HepG2 (cell line): ENCODE data around the gene MYL2. TPM values are rescaled to one million over a fixed set of nuclear protein-coding genes. Genes with fewer than 3 reads are reported as not detected.

ENCODE experiments used
- ATAC-seq: fragments of 200-7000 bp; cut with Tn5 transposase; 3 replicates; pipeline ENCODE4 v1.9.1; 2020; ENCODE audit warnings: mild to moderate bottlenecking, moderate library complexity
- BruUV-seq: library from RNA; stranded (reverse); fragments of 400-500 nt; replicated peaks from 2 replicates; lab custom pipeline; 2021; lab: Mats Ljungman, UMichigan
- CTCF ChIA-PET: fragments of 300-600 bp; formaldehyde crosslinking; extraction: SDS; loops from one replicate; lab custom pipeline; 2021; ENCODE audit warnings: low total read pairs, inconsistent platforms, low intra/inter-chr PET ratio; lab: Yijun Ruan, JAX
- POLR2A ChIA-PET: fragments of 350-600 bp; sonication (Branson Sonifier 250); formaldehyde crosslinking; loops from one replicate; lab custom pipeline; 2020; ENCODE audit warnings: antibody characterized with exemption, inconsistent platforms; lab: Yijun Ruan, JAX
- DNase-seq: peaks from one replicate; pipeline ENCODE4 v3.0.0-alpha.2; 2015; ENCODE audit warnings: low spot score
- FAIRE-seq: peaks from 3 replicates; lab custom pipeline; 2011; peaks lifted over from hg19 to GRCh38; lab: Jason Lieb, UNC
- H2AFZ ChIP-seq: one replicate; pipeline ENCODE4 v1.6.1; 2011; ENCODE audit warnings: low read length, inconsistent platforms
- H3K27ac ChIP-seq: fragments of 300-600 bp; 3 replicates; pipeline ENCODE4 v1.8.0; 2011; ENCODE audit warnings: mixed run types, mild to moderate bottlenecking, mixed read lengths, low read length, inconsistent platforms; ENCODE audit not compliant: insufficient read depth; ENCODE audit errors: extremely low read length
- H3K27me3 ChIP-seq, 2 experiments: fragments of 200-600 bp in 1 of 2; 2 replicates in 1 of 2; 3 replicates in 1 of 2; pipeline versions ENCODE4 v1.6.0 to v1.8.0; 2011; ENCODE audit warnings: low read length in 2 of 2, mild to moderate bottlenecking in 2 of 2, moderate library complexity in 2 of 2, inconsistent platforms in 1 of 2; ENCODE audit not compliant: insufficient read depth in 2 of 2, control insufficient read depth in 1 of 2
- H3K36me3 ChIP-seq, 2 experiments: fragments of 200-600 bp in 1 of 2; replicated peaks in 1 of 2; 2 replicates in 1 of 2; 3 replicates in 1 of 2; pipeline versions ENCODE4 v1.5.1 to v1.8.0; 2011; ENCODE audit warnings: low read length in 2 of 2, inconsistent platforms in 1 of 2; ENCODE audit not compliant: insufficient read depth in 2 of 2, control insufficient read depth in 1 of 2
- H3K4me1 ChIP-seq: 2 replicates; pipeline ENCODE4 v1.5.1; 2012; ENCODE audit warnings: low read length, inconsistent platforms; ENCODE audit not compliant: insufficient read depth
- H3K4me2 ChIP-seq: 2 replicates; pipeline ENCODE4 v1.6.0; 2011; ENCODE audit warnings: low read depth, low read length, inconsistent platforms
- H3K4me3 ChIP-seq, 3 experiments: fragments of 200-600 bp in 1 of 3; sonication (generic), shearing (Covaris generic) in 1 of 3; replicated peaks in 1 of 3; 2 replicates each; pipeline ENCODE4 v1.5.1; 2011 to 2016; ENCODE audit warnings: low read length in 3 of 3, inconsistent platforms in 2 of 3, low read depth in 2 of 3, mild to moderate bottlenecking in 2 of 3, control low read depth in 1 of 3, mixed read lengths in 1 of 3; ENCODE audit not compliant: insufficient read depth in 1 of 3
- H3K79me2 ChIP-seq: one replicate; pipeline ENCODE4 v1.6.1; 2011; ENCODE audit warnings: low read length, inconsistent platforms; ENCODE audit not compliant: insufficient read depth
- H3K9ac ChIP-seq: 2 replicates; pipeline ENCODE4 v1.6.0; 2011; ENCODE audit warnings: mild to moderate bottlenecking, low read depth, low read length, inconsistent platforms; ENCODE audit not compliant: insufficient read depth
- H3K9me3 ChIP-seq: 2 replicates; pipeline ENCODE4 v1.5.1; 2012; ENCODE audit warnings: mild to moderate bottlenecking, low read length
- H4K20me1 ChIP-seq: 2 replicates; pipeline ENCODE4 v1.6.0; 2011; ENCODE audit warnings: inconsistent platforms, mild to moderate bottlenecking, low read length, moderate library complexity; ENCODE audit not compliant: insufficient read depth
- HMGA1 ChIP-seq: sonication (generic); formaldehyde crosslinking; conservative IDR thresholded peaks from 2 replicates; pipeline ENCODE4 v1.4.0; 2020; ENCODE audit warnings: missing genetic modification reagents
- KIAA2018 ChIP-seq: sonication (generic); formaldehyde crosslinking; IDR thresholded peaks from 2 replicates; pipeline ENCODE4 v1.5.0; 2020; ENCODE audit warnings: mild to moderate bottlenecking, missing genetic modification reagents, borderline replicate concordance
- MED13 ChIP-seq: sonication (generic); formaldehyde crosslinking; IDR thresholded peaks from 2 replicates; pipeline ENCODE4 v1.5.0; 2020; ENCODE audit warnings: missing genetic modification reagents
- RFX5 ChIP-seq: IDR thresholded peaks from 2 replicates; pipeline ENCODE4 v1.6.1; 2011; ENCODE audit warnings: low read depth, low read length, improper control_type of control experiment
- SALL2 ChIP-seq: sonication (generic); formaldehyde crosslinking; IDR thresholded peaks from 2 replicates; pipeline ENCODE4 v1.8.1; 2023; ENCODE audit warnings: mild to moderate bottlenecking, missing genetic modification reagents, inconsistent platforms
- TGIF2 ChIP-seq: IDR thresholded peaks from 2 replicates; pipeline ENCODE4 v1.6.1; 2016; ENCODE audit warnings: control low read depth, missing compliant biosample characterization
- ZMYM4 ChIP-seq: sonication (generic); formaldehyde crosslinking; IDR thresholded peaks from 2 replicates; pipeline ENCODE4 v1.8.1; 2023; ENCODE audit warnings: mild to moderate bottlenecking, missing genetic modification reagents
- ZNF136 ChIP-seq: sonication (generic); formaldehyde crosslinking; IDR thresholded peaks from 2 replicates; pipeline ENCODE4 v1.8.1; 2022; ENCODE audit warnings: low read depth, mild to moderate bottlenecking, moderate library complexity, missing genetic modification reagents
- ZNF280B ChIP-seq: sonication (generic); formaldehyde crosslinking; IDR thresholded peaks from 2 replicates; pipeline ENCODE4 v1.5.0; 2020; ENCODE audit warnings: missing genetic modification reagents, mild to moderate bottlenecking, borderline replicate concordance
- ZNF543 ChIP-seq: sonication (generic); formaldehyde crosslinking; IDR thresholded peaks from 2 replicates; pipeline ENCODE4 v1.4.0; 2020; ENCODE audit warnings: mild to moderate bottlenecking, missing genetic modification reagents
- ZNF839 ChIP-seq: sonication (generic); formaldehyde crosslinking; IDR thresholded peaks from 2 replicates; pipeline ENCODE4 v1.4.0; 2020; ENCODE audit warnings: missing genetic modification reagents, mild to moderate bottlenecking, borderline replicate concordance
- ZNF850 ChIP-seq: sonication (generic); formaldehyde crosslinking; conservative IDR thresholded peaks from 2 replicates; pipeline ENCODE4 v1.9.0; 2021; ENCODE audit warnings: mild to moderate bottlenecking, missing genetic modification reagents
- WGBS: methylation state at CpG from one replicate; pipeline ENCODE4 v1.1.6; 2017; ENCODE audit warnings: low lambda C conversion rate; 5-methylcytosine and 5-hydroxymethylcytosine counted together
- in situ Hi-C: cut with HindIII; loops from 2 replicates; pipeline ENCODE4 v1.10.0; 2017; ENCODE audit warnings: low pct_unique_long_range_greater_than_20kb; ENCODE audit not compliant: extremely low pct_ligation_motif_present
- intact Hi-C: fragments of 100-400 bp; cut with micrococcal nuclease; formaldehyde crosslinking; loops from one replicate; pipeline ENCODE4 v1.10.0; 2022; ENCODE audit not compliant: unreplicated experiment
- polyA plus RNA-seq, 8 experiments: library from polyadenylated mRNA; depleted of rRNA in 3 of 8; stranded (reverse) in 7 of 8; unstranded in 1 of 8; fragments of >200 nt; fragmentation: Illumina TruSeq in 4 of 8; extraction: Trizol in 4 of 8; gene quantifications; 2 replicates each; pipeline versions ENCODE4 v1.2.1 to v1.2.3, GENCODE V29; 2011 to 2016; ENCODE audit warnings: low read depth in 4 of 8, missing spikeins in 1 of 8, mixed read lengths in 1 of 8; ENCODE audit not compliant: insufficient read depth in 1 of 8
- total RNA-seq, 5 experiments: library from RNA; depleted of rRNA; stranded (reverse); fragments of >200 nt; fragmentation: Illumina TruSeq; extraction: Trizol; gene quantifications; 2 replicates each; pipeline ENCODE4 v1.2.3, GENCODE V29; 2016; ENCODE audit warnings: low read depth in 1 of 5
- TF ChIP-seq, protein P1 (sequence below): sonication (generic); formaldehyde crosslinking; IDR thresholded peaks from 2 replicates; pipeline ENCODE4 v1.4.0; 2020; ENCODE audit warnings: missing genetic modification reagents, borderline replicate concordance

Gene MYL2
- total and polyA plus RNA-seq, 2 of the 13 experiments (the other 11 are each of a cell fraction or from before 2014, with no cell fraction given): not detected

GRCh38 chr12:110872100-110872499 lies 48.3 kb downstream of the MYL2 start (continued):
- TF ChIP-seq MED13 (CRISPR knock-in tag): no peak

- 8% methylated on average over 5 of the region's 5 CpGs for WGBS
- DNase-seq (no peak), FAIRE-seq (no peak), ATAC-seq (no peak)
- Histone ChIP-seq H3K36me3 (no peaks in the 10 kb centered on the region), H3K27ac (no peak overlapping the region), H3K4me1 (peaks cover 5% of the 10 kb centered on the region; the same call in 1 of the 2 replicates), H3K27me3 (peaks cover 0 to 7% of the 10 kb centered on the region in 2 experiments; a peak in 3 of 5 replicates), H4K20me1 (no peaks in the 10 kb centered on the region), H3K9ac (no peak overlapping the region), H2AFZ (no peak overlapping the region), H3K79me2 (no peaks in the 10 kb centered on the region), H3K4me2 (no peak overlapping the region), H3K4me3 (no peak overlapping the region), H3K9me3 (no peaks in the 10 kb centered on the region)
- ChIA-PET POLR2A (no interaction called here), CTCF (no interaction called here)
- in situ Hi-C loops (no loop called here), intact Hi-C loops (no loop called here)
- BruUV-seq: no TSS peak
- no peak for TF ChIP-seq HMGA1 (CRISPR knock-in tag)
- TF ChIP-seq ZNF543 (CRISPR knock-in tag): no peak
- TF ChIP-seq SALL2 (CRISPR knock-in tag): no peak
- no peak for TF ChIP-seq TGIF2 (CRISPR knock-in tag)
- TF ChIP-seq RFX5: no peak
- no peak for TF ChIP-seq ZMYM4 (CRISPR knock-in tag)
- TF ChIP-seq ZNF280B (CRISPR knock-in tag): no peak
- TF ChIP-seq ZNF136 (CRISPR knock-in tag): no peak
- TF ChIP-seq ZNF839 (CRISPR knock-in tag): no peak
- TF ChIP-seq KIAA2018: no peak
- TF ChIP-seq ZNF850: no peak
- TF ChIP-seq, protein P1, sequence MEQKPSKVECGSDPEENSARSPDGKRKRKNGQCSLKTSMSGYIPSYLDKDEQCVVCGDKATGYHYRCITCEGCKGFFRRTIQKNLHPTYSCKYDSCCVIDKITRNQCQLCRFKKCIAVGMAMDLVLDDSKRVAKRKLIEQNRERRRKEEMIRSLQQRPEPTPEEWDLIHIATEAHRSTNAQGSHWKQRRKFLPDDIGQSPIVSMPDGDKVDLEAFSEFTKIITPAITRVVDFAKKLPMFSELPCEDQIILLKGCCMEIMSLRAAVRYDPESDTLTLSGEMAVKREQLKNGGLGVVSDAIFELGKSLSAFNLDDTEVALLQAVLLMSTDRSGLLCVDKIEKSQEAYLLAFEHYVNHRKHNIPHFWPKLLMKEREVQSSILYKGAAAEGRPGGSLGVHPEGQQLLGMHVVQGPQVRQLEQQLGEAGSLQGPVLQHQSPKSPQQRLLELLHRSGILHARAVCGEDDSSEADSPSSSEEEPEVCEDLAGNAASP (CRISPR knock-in tag): no peak
These were observed 50.6 kb downstream of the MYL2 start for GRCh38 chr12:110869803-110870202.
